Fibroblast of gingiva (primary cell): Measurements from ENCODE around the gene SMIM24.

Experiments used
- DNase-seq: peaks from one replicate; pipeline ENCODE4 v3.0.0-alpha.2; 2011; ENCODE audit warnings: low read depth

The SMIM24 gene

GRCh38 chr19:3497757-3498520 is 17.6 kb upstream of the SMIM24 start:
- no peak for DNase-seq

GRCh38 chr19:3496392-3497273 is 16.3 kb upstream of the SMIM24 start:
- DNase-seq, result no peak

DNA sequence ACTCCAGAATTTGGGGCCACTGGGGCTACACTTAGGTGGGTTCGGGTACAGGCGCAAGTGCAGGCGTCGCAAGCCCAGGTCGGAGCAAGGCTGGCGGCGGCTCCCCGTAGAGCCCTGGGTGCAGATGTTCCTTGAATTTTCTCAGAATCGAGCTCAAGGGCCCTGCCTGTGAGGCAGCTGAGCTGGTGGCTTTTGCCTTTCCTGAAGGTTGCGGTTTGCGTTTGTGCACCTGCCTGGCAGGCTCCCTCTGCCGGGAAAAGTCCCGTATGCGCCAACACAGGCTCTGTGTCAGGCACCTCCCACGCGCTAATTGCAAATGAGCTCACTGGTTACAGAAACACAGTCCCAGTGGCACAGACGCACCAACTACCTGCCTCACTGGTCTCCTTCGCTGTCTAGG is 14.2 kb upstream of the SMIM24 start:
- no peak for DNase-seq

GRCh38 chr19:3494051-3494450 is 13.7 kb upstream of the SMIM24 start:
- no peak for DNase-seq

DNA sequence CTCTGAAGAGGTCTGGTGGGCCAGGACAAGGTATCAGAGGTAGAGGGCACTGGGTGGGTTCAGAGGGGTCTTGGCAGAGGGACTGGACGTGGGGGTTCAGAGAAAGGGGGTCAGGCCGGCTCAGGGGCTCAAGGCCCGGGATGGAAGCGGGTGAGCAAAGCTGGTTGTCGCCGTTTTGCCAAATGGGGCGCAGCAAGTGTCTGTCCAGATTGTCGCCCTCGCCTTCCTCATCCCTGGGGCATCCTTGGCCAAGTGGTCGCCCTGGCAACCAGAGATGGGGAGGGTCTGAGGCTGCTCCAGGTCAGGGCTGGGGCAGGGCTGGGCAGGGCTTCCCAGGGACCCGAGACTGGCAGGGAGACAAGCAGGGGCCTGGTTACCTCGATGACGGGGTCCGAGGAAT is 13.3 kb upstream of the SMIM24 start:
- no peak for DNase-seq

- DNase-seq, result no peak
Measured at GRCh38 chr19:3492919-3493318, 12.6 kb upstream of the SMIM24 start.

GRCh38 chr19:3492131-3492839 is 12.0 kb upstream of the SMIM24 start:
- DNase-seq, result no peak

- no peak for DNase-seq
Measured at GRCh38 chr19:3491396-3492119, 11.2 kb upstream of the SMIM24 start.

DNA sequence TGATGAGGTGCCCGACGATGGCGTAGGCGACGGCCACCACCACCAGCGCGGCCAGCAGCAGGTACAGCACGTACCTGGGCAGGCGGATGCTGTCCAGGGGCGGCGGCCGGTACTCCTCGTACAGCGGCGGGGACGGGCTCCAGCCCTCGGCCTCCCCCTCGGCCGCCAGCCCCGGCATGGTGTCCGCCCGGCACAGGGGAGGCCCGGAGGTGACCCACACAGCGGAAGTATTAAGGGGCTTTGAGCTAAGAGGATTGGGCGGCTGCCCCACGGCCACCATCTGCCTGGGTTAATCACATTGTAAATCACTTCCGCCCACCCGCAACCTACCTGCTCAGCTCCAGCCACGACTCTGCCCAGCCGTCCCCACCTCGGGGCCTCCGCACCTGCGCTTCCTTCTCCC is 2.9 kb upstream of the SMIM24 start, which contains the start of gene SMIM44:
Gene SMIM44 (minus strand): TSS at position 216 of the 403 bp plus-strand sequence. CDS start 38 bp downstream, at position 178.
- DNase-seq, result no peak

DNA sequence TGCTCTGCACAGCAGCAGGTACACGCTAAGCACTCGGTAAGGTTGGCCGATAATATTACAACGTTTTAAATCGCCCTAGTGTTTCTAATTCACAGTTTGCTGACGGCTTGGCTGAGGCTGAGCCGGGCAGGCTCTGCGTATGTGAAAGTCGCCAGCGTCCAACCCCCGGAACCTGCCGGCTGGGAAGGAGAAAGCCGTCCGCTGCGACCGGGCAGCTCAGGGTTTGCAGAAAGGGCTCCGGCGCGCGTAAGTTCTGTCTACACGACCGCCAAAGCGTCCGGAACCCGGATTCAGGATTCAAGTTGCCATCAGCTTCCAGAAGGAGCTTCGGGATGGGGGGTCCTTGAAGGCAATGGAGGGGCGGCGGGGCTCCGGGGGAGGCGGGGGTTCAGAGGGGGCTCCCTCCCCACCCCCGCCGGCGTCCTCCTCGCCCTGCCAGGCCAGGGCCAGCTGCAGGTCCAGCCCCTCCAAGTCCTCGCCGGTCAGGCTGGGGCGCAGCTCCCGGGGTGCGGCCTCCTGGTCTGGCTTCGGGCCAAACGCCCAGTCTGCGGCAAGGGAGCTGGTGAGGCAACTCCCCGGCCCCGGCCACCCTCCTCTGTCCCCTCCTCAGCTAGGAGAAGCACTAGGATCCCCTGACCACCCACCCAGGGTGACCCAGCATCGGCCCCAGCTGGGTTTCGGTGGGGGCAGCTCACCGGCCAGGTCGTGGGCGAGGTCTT is 2.3 kb upstream of the SMIM24 start:
- no peak for DNase-seq

GRCh38 chr19:3481241-3482090 is 1.1 kb upstream of the SMIM24 start:
- DNase-seq, result no peak

DNA sequence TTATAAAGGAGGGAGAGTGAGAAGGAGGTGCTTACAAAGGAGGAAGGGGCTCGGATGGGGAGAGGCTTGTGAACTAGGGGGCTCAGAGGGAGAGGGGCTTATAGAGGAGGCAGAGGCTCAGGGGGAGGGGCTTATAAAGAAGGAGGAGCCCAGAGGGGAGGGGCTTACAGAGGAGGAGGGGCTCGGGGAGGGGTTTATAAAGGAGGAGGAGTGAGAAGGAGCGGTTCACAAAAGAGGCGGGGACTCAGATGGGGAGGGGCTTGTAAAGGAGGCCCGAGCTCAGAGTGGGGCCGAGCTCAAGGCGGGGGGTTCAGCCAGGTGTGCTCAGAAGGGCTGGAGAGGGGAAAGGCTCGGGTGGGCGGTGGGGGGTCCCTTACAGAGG is 500 bp downstream of the SMIM24 start:
- DNase-seq, result no peak

DNA sequence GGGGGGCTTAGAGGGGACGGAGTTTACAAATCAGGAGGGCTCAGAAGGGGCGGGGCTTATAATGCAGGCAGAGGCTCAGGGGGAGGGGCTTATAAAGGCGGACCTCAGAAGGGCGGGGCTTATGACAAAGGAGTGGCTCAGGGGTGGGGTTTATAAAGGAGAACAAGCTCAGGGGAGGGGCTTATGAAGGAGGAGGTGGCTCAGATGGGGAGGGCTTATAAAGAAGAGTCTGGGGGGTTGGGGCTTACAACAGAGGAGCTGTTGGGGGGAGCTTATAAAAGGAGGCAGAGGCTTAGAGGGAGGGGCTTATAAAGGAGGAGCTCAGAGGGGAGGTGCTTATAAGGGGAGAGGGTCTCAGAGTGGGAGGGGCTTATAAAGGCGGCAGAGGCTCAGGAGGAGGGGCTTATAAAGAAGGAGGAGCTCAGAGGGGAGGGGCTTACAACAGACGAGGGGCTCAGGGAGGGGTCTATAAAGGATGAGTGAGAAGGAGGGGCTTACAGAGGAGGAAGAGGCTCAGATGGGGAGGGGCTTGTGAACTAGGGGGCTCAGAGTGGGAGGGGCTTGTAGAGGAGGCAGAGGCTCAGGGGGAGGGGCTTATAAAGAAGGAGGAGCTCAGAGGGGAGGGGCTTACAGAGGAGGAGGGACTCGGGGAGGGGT is 1.0 kb downstream of the SMIM24 start:
- no peak for DNase-seq

- no peak for DNase-seq
Measured at GRCh38 chr19:3478409-3479176, 1.7 kb downstream of the SMIM24 start.

DNA sequence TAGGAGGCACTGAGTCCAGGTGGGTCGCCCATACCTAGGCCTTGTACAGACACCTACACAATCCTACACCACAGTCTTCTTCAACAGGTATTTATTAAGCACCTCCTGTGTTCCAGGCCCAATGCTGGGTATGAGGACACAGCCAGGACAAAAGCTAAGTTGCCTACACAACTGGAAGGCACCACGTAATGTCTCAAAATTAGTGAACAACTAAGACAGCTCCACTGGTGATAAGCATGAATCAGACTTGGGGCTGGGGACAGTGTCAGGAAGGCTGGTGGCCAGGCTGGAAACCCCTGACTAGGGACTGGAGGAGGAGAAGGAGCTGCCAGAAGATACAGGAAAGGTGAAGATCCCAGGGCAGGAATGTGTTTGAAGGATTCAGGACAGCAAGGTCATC is 2.4 kb downstream of the SMIM24 start:
- DNase-seq, result no peak

DNA sequence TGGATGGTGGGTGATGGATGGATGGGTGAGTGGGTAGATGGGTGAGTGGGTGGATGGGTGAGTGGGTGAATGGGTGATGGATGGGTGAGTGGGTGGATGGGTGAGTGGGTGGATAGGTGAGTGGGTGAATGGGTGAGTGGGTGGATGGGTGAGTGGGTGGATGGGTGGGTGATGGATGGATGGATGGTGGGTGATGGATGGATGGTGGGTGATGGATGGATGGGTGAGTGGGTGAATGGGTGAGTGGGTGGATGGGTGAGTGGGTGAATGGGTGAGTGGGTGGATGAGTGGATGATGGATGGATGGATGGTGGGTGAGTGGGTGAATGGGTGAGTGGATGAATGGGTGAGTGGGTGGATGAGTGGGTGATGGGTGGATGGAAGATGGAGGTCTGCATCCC is 2.8 kb downstream of the SMIM24 start:
- DNase-seq, result no peak

DNA sequence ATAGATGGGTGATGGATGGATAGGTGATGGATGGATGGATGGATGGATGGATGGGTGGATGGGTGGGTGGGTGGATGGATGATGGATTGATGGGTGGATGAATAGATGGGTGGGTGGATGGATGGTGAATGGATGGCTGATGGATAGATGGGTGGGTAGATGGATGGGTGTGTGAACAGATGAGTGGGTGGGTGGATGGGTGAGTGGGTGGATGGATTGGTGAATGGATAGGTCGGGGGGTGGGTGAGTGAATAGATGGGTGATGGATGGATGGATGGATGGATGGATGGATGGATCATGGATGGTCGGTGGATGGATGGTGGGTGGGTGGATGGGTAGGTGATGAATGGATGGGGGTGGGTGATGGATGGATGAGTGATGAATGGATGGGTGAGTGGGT is 3.5 kb downstream of the SMIM24 start:
- DNase-seq, result no peak

GRCh38 chr19:3475449-3475848 is 4.9 kb downstream of the SMIM24 start:
- no peak for DNase-seq

DNA sequence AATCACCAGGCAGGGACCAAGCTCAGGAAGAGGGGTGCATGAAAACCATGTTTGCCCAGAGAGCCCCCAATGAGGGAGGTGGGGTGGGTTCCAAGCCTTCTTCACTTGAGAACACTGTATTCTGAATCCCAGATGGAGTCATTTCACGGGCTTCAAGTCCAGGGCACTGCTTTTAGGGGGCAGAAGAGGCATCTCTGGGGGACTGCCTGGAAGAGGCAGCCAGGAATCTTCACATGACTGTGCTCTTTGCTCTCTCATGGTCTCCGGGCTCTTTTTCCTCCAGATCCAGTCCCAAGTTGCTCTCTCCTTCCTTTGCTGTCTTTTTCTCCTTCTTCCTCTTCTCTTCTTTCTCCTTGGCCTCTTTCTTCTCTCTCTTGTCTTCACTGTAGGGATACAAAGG is 5.7 kb downstream of the SMIM24 start:
- DNase-seq, result no peak
